OCI-LY7 (cell line): ENCODE measurements around the gene FBXO33. TPM values are rescaled to one million over a fixed set of nuclear protein-coding genes. Genes with fewer than 3 reads are reported as not detected.

ENCODE experiments used
- BruUV-seq: library from RNA; stranded (reverse); fragments of 400-500 nt; replicated peaks from 2 replicates; lab custom pipeline; 2021; lab: Mats Ljungman, UMichigan
- CTCF ChIA-PET: fragments of 300-600 bp; sonication (Branson Sonifier 250); formaldehyde crosslinking; loops from one replicate; lab custom pipeline; 2022; ENCODE audit warnings: antibody characterized with exemption; ENCODE audit not compliant: unreplicated experiment; lab: Charles Lee
- POLR2A ChIA-PET: fragments of 300-600 bp; sonication (Branson Sonifier 250); formaldehyde crosslinking; loops from one replicate; lab custom pipeline; 2022; ENCODE audit warnings: antibody characterized with exemption; lab: Charles Lee
- DNase-seq: peaks from one replicate; pipeline ENCODE4 v3.0.0-alpha.2; 2015; ENCODE audit warnings: low spot score
- H2AFZ ChIP-seq: fragments of 200-600 bp; sonication (generic), shearing (Covaris generic); 2 replicates; pipeline ENCODE4 v1.6.1; 2014; ENCODE audit warnings: mild to moderate bottlenecking, antibody characterized with exemption, low read length, moderate library complexity
- H3K27ac ChIP-seq: fragments of 200-600 bp; sonication (generic); 2 replicates; pipeline ENCODE4 v1.5.1; 2014; ENCODE audit warnings: mixed run types, low read depth, mild to moderate bottlenecking, moderate library complexity, low read length, inconsistent platforms; ENCODE audit not compliant: poor library complexity, severe bottlenecking
- H3K36me3 ChIP-seq: fragments of 200-600 bp; sonication (generic); 2 replicates; pipeline ENCODE4 v1.6.1; 2014; ENCODE audit warnings: mild to moderate bottlenecking, antibody characterized with exemption, low read length, moderate library complexity, mixed read lengths; ENCODE audit not compliant: insufficient read depth
- H3K4me1 ChIP-seq: fragments of 200-600 bp; sonication (generic); 2 replicates; pipeline ENCODE4 v1.5.1; 2014; ENCODE audit warnings: mild to moderate bottlenecking, low read length; ENCODE audit not compliant: insufficient read depth, poor library complexity, severe bottlenecking
- H3K4me2 ChIP-seq: fragments of 200-600 bp; sonication (generic); 2 replicates; pipeline ENCODE4 v1.6.1; 2014; ENCODE audit warnings: mild to moderate bottlenecking, low read length
- H3K4me3 ChIP-seq: fragments of 200-600 bp; sonication (generic); 2 replicates; pipeline ENCODE4 v1.5.1; 2014; ENCODE audit warnings: mild to moderate bottlenecking, low read depth, low read length; ENCODE audit not compliant: poor library complexity, severe bottlenecking
- H3K79me2 ChIP-seq: fragments of 200-600 bp; sonication (generic); 2 replicates; pipeline ENCODE4 v1.6.1; 2016; ENCODE audit warnings: low read depth, mild to moderate bottlenecking, low read length, moderate library complexity, mixed read lengths; ENCODE audit not compliant: insufficient read depth
- H3K9me2 ChIP-seq: fragments of 200-600 bp; sonication (generic); 2 replicates; pipeline ENCODE4 v1.6.1; 2016; ENCODE audit warnings: mild to moderate bottlenecking, low read length, mixed read lengths; ENCODE audit not compliant: insufficient read depth
- H3K9me3 ChIP-seq: fragments of 200-600 bp; sonication (generic); 2 replicates; pipeline ENCODE4 v1.6.1; 2014; ENCODE audit warnings: mild to moderate bottlenecking, mixed run types, low read length, mixed read lengths
- H4K20me1 ChIP-seq: fragments of 200-600 bp; sonication (generic); 2 replicates; pipeline ENCODE4 v1.6.1; 2014; ENCODE audit warnings: mild to moderate bottlenecking, antibody characterized with exemption, low read length, moderate library complexity, mixed read lengths; ENCODE audit not compliant: insufficient read depth
- CTCF ChIP-seq: fragments of 200-600 bp; sonication (generic); conservative IDR thresholded peaks from 2 replicates; pipeline ENCODE4 v1.5.1; 2014; ENCODE audit warnings: mild to moderate bottlenecking, antibody characterized with exemption, low read length, moderate library complexity, mixed read lengths
- EZH2phosphoT487 ChIP-seq: fragments of 200-600 bp; sonication (generic); IDR thresholded peaks from 2 replicates; pipeline ENCODE4 v1.6.1; 2018; ENCODE audit warnings: low read depth, borderline replicate concordance, mild to moderate bottlenecking, mixed run types, antibody characterized with exemption, low read length, moderate library complexity, mixed read lengths
- intact Hi-C: fragments of 100-400 bp; cut with micrococcal nuclease; formaldehyde crosslinking; loops from one replicate; pipeline ENCODE4 v1.10.0; 2022; ENCODE audit not compliant: unreplicated experiment
- total RNA-seq, 2 experiments: library from RNA; depleted of rRNA in 1 of 2; stranded (reverse); fragments of >200 nt in 1 of 2; shearing (Covaris generic) in 1 of 2; gene quantifications; 2 replicates each; pipeline ENCODE4 v1.2.3, GENCODE V29; 2014 to 2022

The FBXO33 gene
- total RNA-seq, 2 experiments from 2014 or later, result 14.2 to 16.6 TPM

- peaks cover 8% of the 10 kb centered on the region; the same call in 1 of the 2 replicates for H3K9me3 ChIP-seq
- no peaks in the 10 kb centered on the region for H3K9me2 ChIP-seq
- ChIA-PET CTCF (no interaction called here), POLR2A (interaction anchor here (1.9 kb wide), 2 partner anchors 9 to 10 kb away, joined by 5 to 11 read pairs; partner anchors contain the start of gene FBXO33)
- no peak for DNase-seq
- 0 out of 2 replicates have a peak, but pooled peaks cover 4% of the 10 kb centered on the region for H4K20me1 ChIP-seq
- H3K4me3 ChIP-seq, result no peak overlapping the region
- H3K27ac ChIP-seq, result no peak overlapping the region
- intact Hi-C loops, result no loop called here
- TF ChIP-seq EZH2phosphoT487 (no peak), CTCF (no peak)
- no peak overlapping the region for H2AFZ ChIP-seq
- peaks cover 7% of the 10 kb centered on the region for H3K4me1 ChIP-seq
- no TSS peak for BruUV-seq
- H3K79me2 ChIP-seq, result peaks cover 40% of the 10 kb centered on the region; the same call in 1 of the 2 replicates
- no peak overlapping the region for H3K4me2 ChIP-seq
- peaks cover under 1% of the 10 kb centered on the region for H3K36me3 ChIP-seq
Observed at GRCh38 chr14:39422243-39422642, 10.0 kb downstream of the FBXO33 start.

- POLR2A ChIA-PET, result no interaction called here
- no peaks in the 10 kb centered on the region for H4K20me1 ChIP-seq
- H3K9me2 ChIP-seq, result no peaks in the 10 kb centered on the region
- DNase-seq, result no peak
- intact Hi-C loops, result no loop called here
- TF ChIP-seq CTCF (peak; percentile 43; the same call in 1 of the 2 replicates), EZH2phosphoT487 (no peak)
- no peak overlapping the region for H2AFZ ChIP-seq
- CTCF ChIA-PET, result no interaction called here
- H3K4me3 ChIP-seq, result no peak overlapping the region
- H3K36me3 ChIP-seq, result peaks cover 23% of the 10 kb centered on the region
- peaks cover 13% of the 10 kb centered on the region; the same call in 1 of the 2 replicates for H3K79me2 ChIP-seq
- H3K4me1 ChIP-seq, result no peaks in the 10 kb centered on the region
- H3K9me3 ChIP-seq, result peaks cover 35% of the 10 kb centered on the region
- BruUV-seq, result no TSS peak
- no peak overlapping the region for H3K27ac ChIP-seq
- no peak overlapping the region for H3K4me2 ChIP-seq
Observed at GRCh38 chr14:39419272-39419671, 13.0 kb downstream of the FBXO33 start.

- CTCF ChIA-PET, result no interaction called here
- Histone ChIP-seq H3K4me2 (no peak overlapping the region), H3K79me2 (peaks cover 3% of the 10 kb centered on the region; the same call in 1 of the 2 replicates), H3K27ac (no peak overlapping the region), H3K9me2 (no peaks in the 10 kb centered on the region), H2AFZ (no peak overlapping the region), H4K20me1 (no peaks in the 10 kb centered on the region), H3K4me1 (no peaks in the 10 kb centered on the region), H3K4me3 (no peak overlapping the region), H3K9me3 (peaks cover 49% of the 10 kb centered on the region), H3K36me3 (peaks cover 30% of the 10 kb centered on the region)
- no TSS peak for BruUV-seq
- POLR2A ChIA-PET, result interaction anchor here (1.2 kb wide), 1 partner anchor 306 kb away, joined by 4 read pairs; no protein-coding TSS in a partner anchor
- TF ChIP-seq CTCF, result no peak
- no peak for TF ChIP-seq EZH2phosphoT487
- intact Hi-C loops, result no loop called here
- DNase-seq, result no peak
Observed at GRCh38 chr14:39417014-39417413, 15.2 kb downstream of the FBXO33 start.
